ENCODE data around the gene PSPN.

The PSPN gene, protein sequence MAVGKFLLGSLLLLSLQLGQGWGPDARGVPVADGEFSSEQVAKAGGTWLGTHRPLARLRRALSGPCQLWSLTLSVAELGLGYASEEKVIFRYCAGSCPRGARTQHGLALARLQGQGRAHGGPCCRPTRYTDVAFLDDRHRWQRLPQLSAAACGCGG

DNA sequence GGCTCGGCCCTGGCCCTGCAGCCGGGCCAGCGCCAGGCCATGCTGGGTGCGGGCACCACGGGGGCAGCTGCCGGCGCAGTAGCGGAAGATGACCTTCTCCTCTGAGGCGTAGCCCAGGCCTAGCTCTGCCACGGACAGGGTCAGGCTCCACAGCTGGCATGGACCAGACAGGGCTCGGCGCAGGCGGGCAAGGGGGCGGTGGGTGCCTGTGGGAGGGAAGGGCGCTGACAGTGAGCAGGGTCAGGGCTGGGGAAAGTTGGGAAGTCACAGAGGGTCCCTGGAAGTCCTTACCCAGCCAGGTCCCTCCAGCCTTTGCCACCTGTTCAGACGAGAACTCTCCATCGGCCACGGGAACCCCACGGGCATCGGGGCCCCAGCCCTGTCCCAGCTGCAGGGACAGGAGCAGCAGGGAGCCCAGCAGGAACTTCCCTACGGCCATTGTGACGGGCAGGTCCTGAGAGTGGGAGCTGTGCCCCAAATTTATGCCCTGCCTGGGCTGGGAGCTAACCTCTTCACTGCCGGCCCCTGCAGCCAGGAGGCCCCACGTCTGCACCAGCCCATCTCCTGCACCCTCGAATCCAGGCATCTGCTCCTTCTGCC lies at the start of gene PSPN:
TSS of gene PSPN (minus strand) at position 523 of the 600 bp plus-strand sequence. CDS start at position 439, 84 bp downstream.
- DNase-seq, result no peak

DNA sequence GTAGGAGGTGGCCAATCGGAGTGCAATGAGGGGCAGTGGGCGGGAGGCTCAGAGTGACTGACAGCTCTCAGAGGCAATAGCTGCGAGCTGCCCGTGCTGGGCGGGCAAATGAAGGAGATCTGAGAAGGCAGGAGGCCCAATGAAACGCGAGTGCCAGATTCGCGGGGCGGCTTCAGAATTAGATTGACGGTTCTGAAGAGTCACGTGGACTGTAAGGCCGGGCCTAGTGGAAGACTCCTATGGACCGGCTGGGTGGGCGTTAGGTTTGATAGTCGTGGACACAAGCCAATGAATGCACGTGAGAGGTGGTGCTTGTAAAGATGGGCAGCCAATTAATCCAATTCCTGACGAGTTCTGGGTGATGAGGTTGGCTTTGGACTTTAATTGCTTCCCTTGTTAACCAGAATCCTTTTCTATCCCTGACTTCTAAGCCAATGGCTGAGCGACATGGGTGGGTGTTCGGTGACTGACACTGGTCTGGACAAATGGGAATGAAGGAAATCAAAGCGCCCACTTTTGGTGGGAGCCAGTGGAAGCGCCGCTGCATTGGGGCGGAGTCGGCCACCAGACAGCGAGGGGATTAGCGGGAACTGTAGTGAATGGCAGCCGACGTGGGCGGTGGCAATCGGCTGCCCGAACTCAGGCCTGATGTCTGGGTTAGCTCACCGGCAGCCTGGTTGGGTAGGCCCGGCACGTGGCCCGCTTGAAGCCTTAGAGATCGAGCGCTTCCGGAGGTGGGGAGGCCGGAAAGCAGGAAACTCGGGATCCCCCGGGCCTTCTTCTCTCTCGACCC lies 49.4 kb upstream of the PSPN start:
- DNase-seq, result peak; percentile 100

DNA sequence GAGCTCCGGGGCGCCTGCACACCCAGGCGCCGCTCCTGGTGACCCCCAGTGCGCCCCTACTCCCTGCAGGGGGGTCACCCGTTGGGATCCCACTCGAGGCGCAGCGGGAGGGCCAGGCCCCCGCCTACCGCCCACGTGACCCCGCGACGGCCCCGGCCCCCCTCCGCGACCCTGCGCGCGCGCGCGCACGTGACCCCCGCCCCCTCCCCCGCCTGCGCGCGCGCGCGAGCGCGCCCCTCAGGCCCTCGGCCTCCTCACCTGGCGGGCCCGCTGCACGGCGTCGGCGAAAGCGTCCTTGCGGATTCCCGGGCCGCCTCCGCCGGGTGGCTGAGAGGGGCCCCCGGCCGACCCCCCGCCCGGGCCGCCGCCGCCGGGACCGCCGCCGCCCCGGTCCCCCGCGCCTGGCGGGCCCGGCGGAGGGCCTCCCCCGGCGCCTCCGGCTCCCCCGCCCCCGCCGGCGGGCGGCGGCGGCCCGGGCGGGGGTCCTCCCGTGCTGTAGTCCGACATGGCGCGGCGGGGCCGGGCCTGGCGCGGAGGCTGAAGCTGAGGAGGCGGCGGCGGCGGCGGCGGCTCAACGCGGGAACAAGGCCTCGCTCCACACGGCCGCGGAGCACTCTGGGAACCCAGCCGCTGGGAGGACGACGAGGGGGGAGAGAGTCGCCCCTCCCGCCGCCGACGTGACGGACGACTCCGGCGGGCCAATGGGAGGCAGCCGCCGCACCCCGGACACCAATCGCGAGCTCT lies 48.6 kb upstream of the PSPN start, which contains the start of gene KHSRP:
TSS of gene KHSRP (minus strand) at position 617 of the 744 bp plus-strand sequence. CDS start at position 507, 110 bp downstream.
- DNase-seq, result no peak

DNA sequence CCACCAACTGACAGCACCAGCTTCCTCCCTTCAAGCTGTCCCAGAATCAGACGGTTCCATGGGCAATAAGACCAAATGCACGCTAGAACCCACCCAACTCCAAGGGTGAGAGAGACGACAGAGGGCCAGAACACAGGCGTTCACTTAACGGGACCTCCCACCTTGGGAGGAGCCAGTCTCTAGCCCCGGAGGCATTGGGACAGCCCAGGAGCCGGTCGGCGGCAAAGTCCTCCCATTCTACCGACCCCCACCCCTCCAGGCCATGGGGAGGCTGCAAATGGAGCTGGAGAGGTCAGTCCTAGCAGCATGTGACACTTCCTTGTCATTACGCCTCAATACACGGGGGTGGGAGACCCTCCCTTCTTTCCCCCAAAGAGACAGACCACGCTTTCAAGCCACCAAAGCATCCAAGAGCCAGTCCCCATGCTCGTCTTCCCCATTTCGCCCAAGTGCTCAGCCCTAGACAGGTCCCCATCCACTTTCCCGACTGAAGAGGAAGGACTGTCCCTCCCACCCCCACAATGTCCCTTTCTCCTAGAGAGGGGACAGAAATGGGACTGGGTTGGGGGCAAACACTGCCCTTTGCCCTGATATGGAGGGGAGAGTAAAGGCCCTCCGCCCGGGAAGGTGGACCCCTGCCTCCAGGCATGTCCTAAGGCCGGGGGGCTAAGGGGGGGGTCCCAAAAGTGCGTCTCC lies 47.9 kb upstream of the PSPN start:
- DNase-seq, result peak; percentile 29 to 40

DNA sequence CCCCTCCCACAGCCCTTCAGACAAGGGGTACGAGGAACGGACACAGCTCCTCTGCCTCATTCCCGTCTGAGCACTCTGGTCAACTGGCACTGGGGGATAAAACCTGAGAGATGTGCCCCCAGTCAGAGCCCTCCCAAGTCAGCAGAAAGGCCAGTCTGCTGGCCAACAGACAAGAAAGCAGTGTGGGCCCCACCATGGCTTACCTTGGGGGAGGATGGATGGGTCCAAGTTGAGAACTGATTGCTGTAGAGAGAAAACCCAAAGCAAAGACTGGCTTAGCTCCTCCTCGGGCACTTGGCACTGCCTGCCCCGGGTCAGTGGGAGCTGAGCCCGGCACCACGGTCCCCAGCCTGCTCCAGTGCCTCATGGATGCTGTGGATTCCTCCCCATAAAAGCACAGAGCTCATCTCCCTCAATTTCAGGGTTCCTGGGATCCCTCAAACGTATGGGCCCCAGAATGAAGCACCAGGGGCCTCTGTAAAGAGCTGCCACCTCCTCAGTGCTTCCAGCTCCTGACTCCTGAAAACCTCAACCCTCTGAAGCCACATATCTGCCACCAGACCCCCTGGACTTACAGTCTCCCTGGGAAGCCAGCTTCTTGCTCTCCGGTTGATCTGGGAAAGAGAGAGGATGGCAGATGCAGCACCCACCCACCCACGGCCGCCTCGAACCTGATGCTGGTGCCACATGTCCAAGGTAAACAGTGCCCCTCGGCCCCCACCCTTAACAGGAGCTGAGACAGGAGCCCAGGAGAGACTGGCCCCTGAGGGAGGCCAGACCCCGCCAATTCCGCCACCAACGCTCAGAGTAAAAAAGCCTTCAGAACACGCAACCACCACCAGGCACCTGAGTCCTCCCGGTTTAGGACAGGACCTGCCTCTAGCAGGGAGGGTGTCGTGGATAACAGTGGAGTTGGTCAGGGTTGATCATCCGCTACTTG lies 45.6 kb upstream of the PSPN start:
- no peak for DNase-seq

DNA sequence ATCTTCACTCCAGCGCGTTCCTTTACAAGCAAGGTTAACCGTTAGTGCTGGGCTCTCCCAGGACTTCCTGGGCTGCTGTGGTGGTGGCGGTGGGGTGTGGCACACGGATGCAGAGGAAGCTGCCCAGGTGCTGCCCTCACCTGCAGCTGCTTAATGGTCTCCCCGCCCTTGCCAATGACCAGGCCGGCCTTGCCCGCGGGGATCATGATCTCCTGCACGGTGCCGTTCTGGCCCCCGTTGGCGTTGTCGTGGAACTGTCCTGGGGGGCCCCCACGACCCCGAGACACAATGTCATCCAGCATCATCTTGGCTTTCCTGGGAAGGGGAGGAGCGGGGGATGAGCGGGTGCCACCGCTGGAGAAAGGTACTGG lies 42.8 kb upstream of the PSPN start:
- no peak for DNase-seq

DNA sequence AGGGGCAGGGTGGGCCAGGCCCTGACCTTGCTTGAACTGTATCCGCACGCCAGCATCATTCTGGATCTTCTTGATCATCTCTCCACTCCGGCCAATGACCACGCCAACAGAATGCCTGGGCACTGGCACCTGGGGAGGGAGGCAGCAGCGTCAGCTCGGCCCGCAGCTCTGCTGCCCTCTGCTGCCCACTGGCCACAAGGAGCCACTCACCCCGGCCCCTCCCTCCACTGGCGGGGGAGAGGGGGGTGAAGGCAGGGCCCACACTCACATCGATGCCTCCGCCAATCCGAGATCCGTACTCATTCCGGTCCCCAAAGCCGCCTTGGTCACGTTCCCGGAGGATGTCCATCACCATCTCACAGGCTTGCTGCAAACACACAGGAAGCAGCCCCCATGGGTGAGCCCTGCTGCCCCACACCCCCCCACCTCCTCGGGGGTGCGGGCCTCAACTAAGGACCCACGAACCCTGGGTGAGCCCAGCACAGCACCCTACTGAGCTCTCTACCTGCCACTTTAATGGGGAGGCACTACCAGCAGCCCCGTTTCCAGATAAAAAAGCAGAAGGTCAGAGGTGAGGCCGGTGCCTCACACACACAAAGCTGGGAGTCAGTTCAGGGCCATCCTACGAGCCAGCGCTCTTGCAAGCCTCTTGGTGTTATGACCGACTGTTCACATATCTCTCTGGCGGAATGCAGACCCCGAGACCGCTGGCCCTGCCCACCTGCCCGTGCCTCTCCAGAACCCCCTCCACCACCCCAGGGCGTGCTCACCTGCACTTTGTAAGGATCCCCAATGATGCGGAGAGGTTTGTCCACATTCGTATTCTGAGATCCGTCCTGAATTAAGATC lies 42.2 kb upstream of the PSPN start:
- DNase-seq, result no peak

DNA sequence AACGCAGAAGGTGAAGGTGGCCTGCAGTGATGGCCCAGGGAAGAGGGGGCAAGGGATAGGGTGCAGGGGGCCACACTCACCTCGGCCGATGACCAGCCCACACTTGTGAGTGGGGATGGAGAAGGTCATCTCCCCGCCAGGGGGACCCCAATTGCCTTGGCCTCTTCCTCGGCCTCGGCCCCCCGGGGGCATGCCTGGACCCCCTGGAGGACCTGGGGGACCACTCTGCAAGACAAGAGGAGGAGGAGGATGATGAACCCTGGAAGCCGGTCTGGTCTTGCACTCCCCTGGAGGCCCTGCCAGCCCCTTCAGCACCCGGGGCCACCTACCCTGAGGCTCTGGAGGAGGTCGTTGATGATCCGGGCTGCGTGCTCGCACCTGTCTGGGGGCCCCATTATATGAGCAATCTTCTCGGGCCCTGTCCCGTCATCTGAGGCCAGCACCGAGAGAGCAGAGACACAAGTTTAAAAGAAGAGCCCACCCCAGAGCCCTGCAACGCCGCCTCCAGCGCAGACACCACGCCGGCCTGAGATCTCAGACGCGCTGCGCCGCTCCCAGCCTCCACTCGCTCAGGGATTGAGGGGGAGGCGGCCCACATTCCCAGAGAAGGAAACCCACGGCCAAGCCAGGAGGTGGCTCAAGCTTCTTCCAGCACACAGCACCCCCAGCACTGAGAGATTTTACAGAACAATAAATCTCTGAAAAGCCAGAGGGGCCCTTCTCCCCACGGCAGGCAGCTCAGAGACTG lies 41.1 kb upstream of the PSPN start:
- DNase-seq, result no peak

DNA sequence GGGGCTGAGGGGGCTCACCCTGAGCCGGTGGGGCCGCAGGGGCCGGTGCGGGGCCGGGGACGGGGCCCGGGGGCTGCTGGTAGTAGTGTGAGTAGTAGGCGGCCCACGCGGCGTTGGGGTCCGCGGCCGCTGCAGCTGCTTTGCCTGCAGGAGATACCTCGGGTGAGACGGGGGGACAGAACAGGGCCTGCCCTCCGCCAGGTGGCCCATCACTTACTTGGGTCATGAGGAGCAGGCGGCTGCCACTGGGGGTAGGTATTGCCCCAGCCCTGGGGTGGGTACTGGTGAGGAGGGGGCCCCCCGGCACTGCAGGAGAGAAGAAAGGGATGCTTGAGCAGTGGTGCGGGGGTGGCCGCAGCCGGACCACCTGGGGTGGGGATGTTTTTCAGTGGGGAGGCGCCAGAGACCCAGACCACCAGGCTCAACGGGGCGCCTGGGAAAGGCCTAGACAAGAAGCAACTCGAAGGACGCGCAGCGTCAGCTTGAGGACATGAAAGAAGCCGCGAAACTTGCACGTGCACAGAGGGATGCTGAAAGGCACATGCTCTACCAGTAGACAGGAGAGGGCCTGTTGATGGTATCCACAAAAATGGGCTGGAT lies 40.0 kb upstream of the PSPN start:
- DNase-seq, result no peak

DNA sequence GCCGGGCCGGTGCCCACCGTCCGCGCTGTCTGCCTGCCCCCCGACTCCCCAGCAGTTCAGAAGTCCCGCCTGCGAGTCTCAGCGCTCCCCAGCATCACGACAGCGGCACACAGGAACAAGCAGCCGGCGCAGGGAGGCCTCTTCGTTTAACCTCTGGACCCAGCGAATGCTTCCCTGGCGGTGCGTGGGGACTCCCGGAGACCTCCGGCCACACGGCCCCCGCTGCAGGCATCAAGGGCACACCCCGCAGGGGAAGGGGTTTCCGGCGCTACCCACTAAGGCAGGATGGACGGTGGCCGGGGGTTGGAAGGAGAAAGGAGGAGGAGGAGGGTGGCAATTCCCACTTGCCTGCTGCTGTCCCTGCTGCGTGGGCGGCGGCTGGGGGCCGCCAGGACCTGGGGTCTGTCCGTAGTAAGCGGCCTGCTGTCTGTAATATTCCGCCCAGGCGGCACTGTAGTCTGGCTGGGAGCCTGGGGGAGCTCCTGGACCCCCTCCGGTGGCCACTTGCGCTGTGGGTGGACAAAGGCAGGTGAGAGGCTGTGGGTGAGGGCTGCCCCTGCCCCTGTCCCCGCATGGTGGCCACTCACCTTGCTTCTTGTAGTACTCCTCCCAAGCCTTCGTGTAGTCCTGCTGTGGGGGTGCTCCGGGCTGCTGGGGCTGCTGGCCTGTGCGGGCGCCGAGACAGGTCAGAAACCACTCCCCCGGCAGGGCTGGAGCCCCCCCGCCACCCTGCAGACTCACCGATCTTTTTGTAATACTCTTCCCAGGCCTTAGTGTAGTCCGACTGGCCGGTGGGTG lies 39.3 kb upstream of the PSPN start:
- DNase-seq, result no peak

DNA sequence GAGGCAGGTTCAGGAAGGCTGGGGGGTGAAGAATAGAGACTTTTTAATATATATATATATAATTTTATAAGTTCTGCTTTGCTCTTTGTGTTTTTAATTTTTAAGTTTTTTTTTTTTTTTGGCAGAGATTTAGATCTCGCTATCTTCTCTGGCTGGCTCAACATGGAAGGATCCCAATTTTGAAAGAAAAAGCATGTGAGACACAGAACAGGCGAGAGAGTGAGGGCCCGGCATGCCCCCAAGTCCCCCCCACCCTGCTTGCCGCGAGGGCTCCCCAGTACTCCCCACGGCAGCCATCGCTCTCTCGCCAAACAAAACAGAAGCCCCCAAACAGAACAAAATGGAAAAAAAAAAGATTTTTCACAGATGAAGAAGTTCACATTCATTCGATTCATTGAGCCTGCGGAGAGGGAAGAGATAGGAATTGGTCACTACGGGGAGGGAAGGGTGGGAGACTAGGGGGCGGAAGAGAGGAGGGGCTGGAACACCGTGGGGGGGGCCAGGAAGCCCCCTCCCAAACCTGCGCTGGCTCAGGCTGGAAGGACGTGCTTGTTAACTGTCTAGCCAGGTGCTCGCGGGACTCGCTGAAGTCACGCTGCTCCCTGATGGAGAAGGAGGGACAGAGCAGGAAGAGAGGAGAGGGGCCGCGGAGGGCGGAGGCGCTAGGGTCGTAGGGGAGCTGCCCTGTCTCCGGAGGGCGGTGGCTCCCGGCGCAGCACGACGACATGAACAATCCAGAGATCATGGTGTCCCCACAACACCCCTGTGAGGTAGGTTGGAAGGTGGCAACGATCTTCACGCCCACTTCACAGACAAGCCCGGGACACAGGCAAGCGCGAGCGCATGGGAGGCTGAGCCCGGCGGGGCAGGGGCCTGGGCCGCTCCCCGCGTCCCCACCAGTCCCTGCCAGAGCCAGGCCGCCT lies 38.2 kb upstream of the PSPN start:
- no peak for DNase-seq

DNA sequence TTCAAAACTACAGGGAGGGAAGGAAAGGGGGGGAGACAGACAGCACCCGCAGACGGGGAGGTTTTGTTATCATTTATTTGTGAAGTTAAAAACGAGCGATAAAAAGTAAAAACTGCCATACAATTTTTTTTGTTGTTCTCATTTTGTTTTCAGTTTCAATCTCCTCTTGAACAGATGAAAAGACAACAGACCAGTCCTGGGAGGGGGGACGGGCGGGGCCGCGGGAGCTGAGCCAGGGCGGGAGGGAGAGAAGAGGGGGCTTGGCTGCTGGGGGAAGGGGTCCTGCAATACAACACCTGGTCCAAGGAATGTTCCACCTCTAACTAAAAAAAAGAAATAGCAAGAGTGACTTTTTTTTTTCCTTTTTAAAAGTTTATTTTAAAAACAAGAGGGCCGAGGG lies 37.6 kb upstream of the PSPN start:
- DNase-seq, result no peak

DNA sequence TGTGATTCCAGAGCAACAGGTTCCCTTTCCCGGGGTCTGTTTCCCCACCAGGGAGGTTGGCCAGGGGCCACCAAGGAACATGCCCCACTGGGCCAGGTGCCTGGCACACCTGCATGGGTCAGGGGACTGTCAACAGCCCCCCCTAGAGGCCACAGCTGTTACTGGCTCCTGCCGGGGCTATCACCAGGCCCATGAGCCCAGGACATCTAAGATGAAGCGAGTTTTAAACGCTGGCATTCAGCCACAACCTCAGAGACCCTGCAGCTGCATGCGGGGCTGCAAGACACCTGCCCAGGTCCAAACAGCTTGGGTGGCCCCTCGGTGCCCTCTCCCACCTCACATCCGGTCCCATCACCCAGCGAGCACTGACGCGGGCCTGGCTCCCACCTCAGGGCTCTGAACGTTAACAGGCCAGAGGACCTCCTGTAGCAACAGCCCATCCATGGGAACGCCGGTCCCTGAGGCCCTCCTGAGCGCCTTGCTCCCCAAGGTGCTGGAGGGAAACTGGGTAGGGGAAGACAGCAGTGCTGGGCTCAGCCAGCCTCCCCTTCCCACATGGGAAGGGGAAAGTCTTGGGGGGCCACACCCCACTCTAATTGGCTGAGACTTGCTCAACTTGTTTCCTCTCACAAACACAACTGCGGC lies 36.8 kb upstream of the PSPN start:
- DNase-seq, result peak in 1 of 2 experiments; percentile 25

DNA sequence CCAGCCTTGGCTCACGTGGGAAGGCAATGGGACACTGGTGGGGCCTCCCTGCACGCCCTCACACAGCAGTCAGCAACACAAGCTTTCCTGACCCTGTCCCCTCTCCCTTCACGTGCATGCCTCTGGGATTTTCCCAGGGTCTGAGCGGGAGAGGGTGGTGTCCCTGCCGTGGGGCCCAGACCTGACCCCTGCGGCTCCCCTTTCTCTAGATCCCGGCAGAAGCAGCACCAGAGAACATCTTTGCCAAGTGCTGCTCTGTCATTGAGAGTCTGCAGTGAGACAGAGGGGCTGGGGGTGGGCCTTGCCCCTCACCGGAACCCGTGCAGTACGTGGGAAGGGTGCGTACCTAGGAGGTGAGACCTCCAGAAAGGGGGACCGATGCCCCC lies 36.3 kb upstream of the PSPN start:
- no peak for DNase-seq

DNA sequence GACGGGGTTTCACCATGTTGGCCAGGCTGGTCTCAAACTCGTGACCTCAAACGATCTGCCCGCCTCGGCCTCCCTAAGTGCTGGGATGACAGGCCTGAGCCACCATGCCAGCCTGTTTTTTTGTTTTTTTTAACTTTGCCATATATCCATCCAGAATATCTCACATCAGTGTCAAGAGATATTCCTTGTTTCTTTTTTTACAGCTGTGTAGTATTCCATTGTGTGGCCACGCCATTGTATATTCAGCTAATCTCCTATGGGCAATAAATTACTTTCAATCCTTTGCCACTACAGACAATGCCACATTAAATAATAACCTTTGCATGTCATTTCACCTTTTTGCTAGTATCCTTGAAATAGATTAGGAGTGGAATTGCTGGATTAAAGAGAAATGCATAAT lies 33.6 kb upstream of the PSPN start:
- DNase-seq, result no peak

DNA sequence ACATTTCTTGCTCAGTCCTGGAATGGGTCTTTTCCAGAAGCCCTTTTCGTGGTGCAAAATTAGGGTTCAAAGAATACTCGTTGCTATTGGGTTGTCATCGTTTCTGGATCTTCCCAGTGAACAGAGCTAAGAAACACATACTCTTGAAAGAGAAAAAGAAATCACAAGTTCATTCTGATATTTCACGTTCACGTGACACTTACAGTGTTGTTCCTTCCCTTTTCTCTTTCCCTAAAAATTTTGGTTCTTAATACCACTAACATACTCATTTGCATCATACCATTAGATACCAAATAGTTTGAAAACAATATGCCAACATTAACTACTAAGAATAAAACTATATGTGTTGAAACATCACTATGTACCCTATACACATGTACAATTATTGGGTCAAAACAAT lies 30.7 kb upstream of the PSPN start:
- DNase-seq, result no peak

Measured in Kasumi-1 (cell line).